H1 (cell line): ENCODE results near the gene TRIOBP. TPM values are rescaled to one million over a fixed set of nuclear protein-coding genes. Genes with fewer than 3 reads are reported as not detected.

Experiments
- CTCF ChIA-PET: fragments of 300-600 bp; sonication (Branson Sonifier 250); formaldehyde crosslinking; loops from one replicate; lab custom pipeline; 2021; ENCODE audit not compliant: partially characterized antibody; lab: Charles Lee
- POLR2A ChIA-PET: fragments of 300-600 bp; sonication (Branson Sonifier 250); formaldehyde crosslinking; loops from one replicate; lab custom pipeline; 2021; ENCODE audit warnings: inconsistent platforms; ENCODE audit not compliant: partially characterized antibody; lab: Charles Lee
- DNase-seq, 2 experiments: peaks; one replicate each; pipeline versions ENCODE4 v3.0.0 to v3.0.0-alpha.2; 2010 to 2022; ENCODE audit warnings: low spot score in 2 of 2, low read depth in 1 of 2, mixed read lengths in 1 of 2
- FAIRE-seq: peaks from 2 replicates; lab custom pipeline; 2011; peaks lifted over from hg19 to GRCh38; lab: Jason Lieb, UNC
- H2AFZ ChIP-seq: 2 replicates; pipeline ENCODE4 v1.8.1; 2012; ENCODE audit warnings: low read length, inconsistent platforms
- H2AK5ac ChIP-seq: 2 replicates; pipeline ENCODE4 v1.6.1; 2013; ENCODE audit warnings: low read depth, low read length
- H2BK120ac ChIP-seq: replicated peaks from 2 replicates; pipeline ENCODE3; 2013; ENCODE audit warnings: low read depth, low read length, inconsistent platforms
- H2BK12ac ChIP-seq: 2 replicates; pipeline ENCODE4 v1.6.1; 2013; ENCODE audit warnings: low read depth, low read length
- H2BK15ac ChIP-seq: 2 replicates; pipeline ENCODE4 v1.6.1; 2013; ENCODE audit warnings: low read length
- H2BK20ac ChIP-seq: 2 replicates; pipeline ENCODE4 v1.6.1; 2013; ENCODE audit warnings: low read length
- H2BK5ac ChIP-seq: 2 replicates; pipeline ENCODE4 v1.6.1; 2013; ENCODE audit warnings: low read depth, low read length
- H3K14ac ChIP-seq: 2 replicates; pipeline ENCODE4 v1.6.1; 2013; ENCODE audit warnings: inconsistent platforms; ENCODE audit not compliant: insufficient read length
- H3K18ac ChIP-seq: 2 replicates; pipeline ENCODE4 v1.6.1; 2013; ENCODE audit warnings: low read length; ENCODE audit errors: extremely low read depth
- H3K23ac ChIP-seq: 2 replicates; pipeline ENCODE4 v1.6.1; 2013; ENCODE audit warnings: inconsistent platforms; ENCODE audit not compliant: insufficient read length
- H3K23me2 ChIP-seq: 2 replicates; pipeline ENCODE4 v1.6.1; 2013; ENCODE audit warnings: low read depth, low read length
- H3K27ac ChIP-seq: 2 replicates; pipeline ENCODE4 v1.6.1; 2011; ENCODE audit warnings: low read depth, low read length, inconsistent platforms
- H3K27me3 ChIP-seq, 4 experiments: replicated peaks in 1 of 4; 1 replicate in 1 of 4; 2 replicates in 3 of 4; pipeline versions ENCODE4 v1.6.1 to v1.8.1; 2011 to 2013; ENCODE audit warnings: low read length in 3 of 4, mild to moderate bottlenecking in 3 of 4, inconsistent platforms in 2 of 4, mixed read lengths in 2 of 4, moderate library complexity in 1 of 4; ENCODE audit not compliant: control insufficient read depth in 3 of 4, insufficient read depth in 3 of 4; ENCODE audit errors: extremely low read depth in 1 of 4
- H3K36me3 ChIP-seq, 4 experiments: 2 replicates each; pipeline versions ENCODE4 v1.6.1 to v1.8.1; 2011 to 2013; ENCODE audit warnings: mild to moderate bottlenecking in 4 of 4, low read length in 3 of 4, moderate library complexity in 2 of 4, control low read depth in 1 of 4, inconsistent platforms in 1 of 4; ENCODE audit not compliant: insufficient read depth in 4 of 4, control insufficient read depth in 2 of 4
- H3K4ac ChIP-seq: replicated peaks from 2 replicates; pipeline ENCODE3; 2013; ENCODE audit warnings: low read length, low read depth, mixed read lengths, inconsistent platforms; ENCODE audit not compliant: insufficient read length
- H3K4me1 ChIP-seq, 4 experiments: replicated peaks in 1 of 4; 1 replicate in 1 of 4; 2 replicates in 3 of 4; pipeline versions ENCODE4 v1.6.1 to v1.8.1; 2011 to 2013; ENCODE audit warnings: low read length in 3 of 4, inconsistent platforms in 2 of 4, mixed read lengths in 1 of 4; ENCODE audit not compliant: insufficient read depth in 4 of 4, control insufficient read depth in 3 of 4
- H3K4me2 ChIP-seq, 2 experiments: 2 replicates each; pipeline versions ENCODE4 v1.6.1 to v1.8.1; 2011 to 2013; ENCODE audit warnings: low read depth in 2 of 2, low read length in 2 of 2, control low read depth in 1 of 2, inconsistent platforms in 1 of 2, mild to moderate bottlenecking in 1 of 2; ENCODE audit not compliant: insufficient read depth in 1 of 2
- H3K4me3 ChIP-seq, 4 experiments: fragments of 200-600, 300-600 bp in 1 of 4; sonication (generic), shearing (Covaris generic), sonication (Bioruptor Twin) in 1 of 4; 2 replicates each; pipeline versions ENCODE4 v1.5.1 to v1.8.1; 2011 to 2016; ENCODE audit warnings: low read length in 4 of 4, low read depth in 3 of 4, control low read depth in 2 of 4, inconsistent platforms in 2 of 4, mild to moderate bottlenecking in 2 of 4, mixed read lengths in 1 of 4, moderate library complexity in 1 of 4; ENCODE audit not compliant: insufficient read depth in 2 of 4; ENCODE audit errors: extremely low read depth in 1 of 4
- H3K56ac ChIP-seq: replicated peaks from 2 replicates; pipeline ENCODE3; 2013; ENCODE audit warnings: low read depth, mild to moderate bottlenecking, mixed read lengths, low read length, inconsistent platforms; ENCODE audit not compliant: insufficient read length
- H3K79me1 ChIP-seq: 2 replicates; pipeline ENCODE4 v1.6.1; 2013; ENCODE audit warnings: low read depth, low read length, control low read depth
- H3K79me2 ChIP-seq, 2 experiments: 2 replicates each; pipeline versions ENCODE4 v1.6.1 to v1.8.1; 2012 to 2013; ENCODE audit warnings: low read length in 2 of 2, mild to moderate bottlenecking in 2 of 2, inconsistent platforms in 1 of 2; ENCODE audit not compliant: insufficient read depth in 2 of 2, control insufficient read depth in 1 of 2
- H3K9ac ChIP-seq, 4 experiments: replicated peaks in 1 of 4; 1 replicate in 1 of 4; 2 replicates in 3 of 4; pipeline versions ENCODE4 v1.6.1 to v1.8.1; 2011 to 2013; ENCODE audit warnings: low read depth in 3 of 4, low read length in 3 of 4, control low read depth in 2 of 4, mild to moderate bottlenecking in 2 of 4, moderate library complexity in 2 of 4, inconsistent platforms in 1 of 4; ENCODE audit errors: extremely low read depth in 1 of 4
- H3K9me3 ChIP-seq, 2 experiments: 2 replicates each; pipeline versions ENCODE4 v1.6.1 to v1.8.1; 2012 to 2013; ENCODE audit warnings: mild to moderate bottlenecking in 2 of 2, moderate library complexity in 2 of 2, control low read depth in 1 of 2, inconsistent platforms in 1 of 2, low read depth in 1 of 2, low read length in 1 of 2, mixed read lengths in 1 of 2; ENCODE audit not compliant: insufficient read depth in 2 of 2
- H4K20me1 ChIP-seq, 2 experiments: replicated peaks in 1 of 2; 2 replicates each; pipeline versions ENCODE3 to v1.8.1; 2011 to 2013; ENCODE audit warnings: inconsistent platforms in 2 of 2, low read length in 2 of 2, mild to moderate bottlenecking in 1 of 2; ENCODE audit not compliant: insufficient read depth in 2 of 2, control insufficient read depth in 1 of 2
- H4K5ac ChIP-seq: 2 replicates; pipeline ENCODE4 v1.6.1; 2013; ENCODE audit warnings: low read length, low read depth, mixed read lengths, inconsistent platforms; ENCODE audit not compliant: insufficient read length
- H4K8ac ChIP-seq: 2 replicates; pipeline ENCODE4 v1.8.0; 2013; ENCODE audit warnings: mild to moderate bottlenecking, moderate library complexity, low read length, inconsistent platforms; ENCODE audit not compliant: insufficient read depth; ENCODE audit errors: extremely low read depth
- H4K91ac ChIP-seq: replicated peaks from 2 replicates; pipeline ENCODE3; 2013; ENCODE audit warnings: low read length, mixed read lengths, inconsistent platforms; ENCODE audit not compliant: insufficient read length
- ATF2 ChIP-seq: IDR thresholded peaks from 2 replicates; pipeline ENCODE4 v1.6.1; 2012; ENCODE audit warnings: low read length, inconsistent platforms
- CHD2 ChIP-seq: IDR thresholded peaks from 2 replicates; pipeline ENCODE4 v1.6.1; 2012; ENCODE audit warnings: low read length, improper control_type of control experiment
- CTBP2 ChIP-seq: IDR thresholded peaks from 2 replicates; pipeline ENCODE4 v1.7.0; 2011; ENCODE audit warnings: borderline replicate concordance, mild to moderate bottlenecking, moderate library complexity, mixed read lengths, low read length; ENCODE audit not compliant: insufficient read depth, insufficient read length
- POLR2AphosphoS5 ChIP-seq: IDR thresholded peaks from 2 replicates; pipeline ENCODE4 v1.6.1; 2011; ENCODE audit warnings: low read depth, low read length
- SP1 ChIP-seq: IDR thresholded peaks from 2 replicates; pipeline ENCODE4 v1.6.1; 2011; ENCODE audit warnings: low read depth, low read length
- SP2 ChIP-seq: IDR thresholded peaks from 2 replicates; pipeline ENCODE4 v1.6.1; 2012; ENCODE audit warnings: mild to moderate bottlenecking, low read length, inconsistent platforms
- TAF7 ChIP-seq: optimal IDR thresholded peaks from 2 replicates; pipeline ENCODE3; 2011; ENCODE audit warnings: low read depth, mild to moderate bottlenecking, inconsistent platforms, low read length, moderate library complexity, borderline replicate concordance
- WGBS, 2 experiments: shearing (Covaris generic) in 1 of 2; methylation state at CpG; one replicate each; pipeline versions ENCODE4 v1.1.6 to v1.1.7; 2013 to 2015; ENCODE audit warnings: low lambda C conversion rate in 2 of 2, mixed read lengths in 2 of 2, inconsistent platforms in 1 of 2, low coverage in 1 of 2, missing lambda C conversion rate in 1 of 2; ENCODE audit not compliant: insufficient replicate concordance in 2 of 2, insufficient coverage in 1 of 2, insufficient read length in 1 of 2; ENCODE audit errors: extremely low coverage in 1 of 2, missing lambda C conversion rate in 1 of 2; 5-methylcytosine and 5-hydroxymethylcytosine counted together
- polyA plus RNA-seq, 7 experiments: library from polyadenylated mRNA; depleted of rRNA in 3 of 7; stranded (reverse) in 5 of 7; unstranded in 2 of 7; fragments of >200 nt in 5 of 7; fragments of 200-250 nt in 2 of 7; gene quantifications; 1 replicate in 5 of 7; 2 replicates in 1 of 7; 4 replicates in 1 of 7; pipeline versions ENCODE4 v1.2.1 to v1.2.3, GENCODE V29; 2011 to 2013; ENCODE audit warnings: missing spikeins in 2 of 7, mixed read lengths in 2 of 7
- total RNA-seq: library from RNA; stranded (reverse); fragmentation: NEBNext Ultra II Directional; extraction: Animal tissue kit (Norgen Biotek cat#: 25700); gene quantifications from 2 replicates; pipeline ENCODE4 v1.2.1, GENCODE V29; 2021

Gene TRIOBP
- total and polyA plus RNA-seq, 2 of the 8 experiments (the other 6 are each of a cell fraction or from before 2014, with no cell fraction given): 18.2 to 27.3 TPM

- 90% methylated on average over 9 of the region's 11 CpGs; no CpG with 5 or more reads in 1 of the 2 experiments for WGBS, 2 experiments
- H3K14ac ChIP-seq: no peak overlapping the region
- H4K91ac ChIP-seq: no peak overlapping the region
- H3K36me3 ChIP-seq: peaks cover 0 to 19% (median 10%) of the 10 kb centered on the region in 4 experiments; a peak in 4 of 8 replicates
- H2BK20ac ChIP-seq: no peak overlapping the region
- peaks cover 0 to 21% (median 11%) of the 10 kb centered on the region in 4 experiments; a peak in 6 of 7 replicates for H3K4me1 ChIP-seq
- no peak overlapping the region for H3K23ac ChIP-seq
- H3K79me1 ChIP-seq: peaks cover 3% of the 10 kb centered on the region; the same call in 1 of the 2 replicates
- no peak overlapping the region for H2BK15ac ChIP-seq
- DNase-seq (no peak), FAIRE-seq (no peak)
- H3K27ac ChIP-seq: no peak overlapping the region
- H3K56ac ChIP-seq: no peak overlapping the region
- no peak overlapping the region for H3K4ac ChIP-seq
- H4K20me1 ChIP-seq: peaks cover 7 to 22% of the 10 kb centered on the region in 2 experiments
- H3K4me2 ChIP-seq: no peak overlapping the region
- H2BK120ac ChIP-seq: no peak overlapping the region
- H2BK5ac ChIP-seq: no peak overlapping the region
- no peak overlapping the region for H2AFZ ChIP-seq
- peaks cover 0 to 3% of the 10 kb centered on the region in 2 experiments; a peak in 1 of 4 replicates for H3K79me2 ChIP-seq
- H3K18ac ChIP-seq: no peak overlapping the region
- no peak overlapping the region for H2AK5ac ChIP-seq
- H3K4me3 ChIP-seq: no peak overlapping the region
- peaks cover 0 to 5% (median 2%) of the 10 kb centered on the region in 4 experiments; a peak in 3 of 7 replicates for H3K27me3 ChIP-seq
- no peak overlapping the region for H2BK12ac ChIP-seq
- no peaks in the 10 kb centered on the region for H3K9me3 ChIP-seq
- no peak overlapping the region for H4K8ac ChIP-seq
- ChIA-PET POLR2A (interaction anchor here (0.9 to 5.0 kb wide), 8 partner anchors 9 to 139 kb away, joined by 3 to 24 read pairs (median 3); a partner anchor contains a TSS), CTCF (interaction anchor here (1.0 to 10.9 kb wide), 5 partner anchors 11 to 41 kb away, joined by 3 to 75 read pairs (median 4); no protein-coding TSS in a partner anchor)
- H3K23me2 ChIP-seq: peaks cover 4% of the 10 kb centered on the region
- H3K9ac ChIP-seq: no peak overlapping the region
- no peak overlapping the region for H4K5ac ChIP-seq
- TF ChIP-seq TAF7 (no peak), CHD2 (no peak), SP2 (no peak), ATF2 (no peak), POLR2AphosphoS5 (no peak), CTBP2 (no peak), SP1 (no peak)
Measured at GRCh38 chr22:37751449-37752188, 54.8 kb downstream of the TRIOBP start.
